Measurements from ENCODE around the gene LCNL1. TPM values are rescaled to one million over a fixed set of nuclear protein-coding genes. Genes with fewer than 3 reads are reported as not detected.
A peak's percentile ranks its signal among the peaks of the same experiment; 100 is the strongest.

The LCNL1 gene
- total RNA-seq, 1 donor from 2014 or later, result not detected

DNA sequence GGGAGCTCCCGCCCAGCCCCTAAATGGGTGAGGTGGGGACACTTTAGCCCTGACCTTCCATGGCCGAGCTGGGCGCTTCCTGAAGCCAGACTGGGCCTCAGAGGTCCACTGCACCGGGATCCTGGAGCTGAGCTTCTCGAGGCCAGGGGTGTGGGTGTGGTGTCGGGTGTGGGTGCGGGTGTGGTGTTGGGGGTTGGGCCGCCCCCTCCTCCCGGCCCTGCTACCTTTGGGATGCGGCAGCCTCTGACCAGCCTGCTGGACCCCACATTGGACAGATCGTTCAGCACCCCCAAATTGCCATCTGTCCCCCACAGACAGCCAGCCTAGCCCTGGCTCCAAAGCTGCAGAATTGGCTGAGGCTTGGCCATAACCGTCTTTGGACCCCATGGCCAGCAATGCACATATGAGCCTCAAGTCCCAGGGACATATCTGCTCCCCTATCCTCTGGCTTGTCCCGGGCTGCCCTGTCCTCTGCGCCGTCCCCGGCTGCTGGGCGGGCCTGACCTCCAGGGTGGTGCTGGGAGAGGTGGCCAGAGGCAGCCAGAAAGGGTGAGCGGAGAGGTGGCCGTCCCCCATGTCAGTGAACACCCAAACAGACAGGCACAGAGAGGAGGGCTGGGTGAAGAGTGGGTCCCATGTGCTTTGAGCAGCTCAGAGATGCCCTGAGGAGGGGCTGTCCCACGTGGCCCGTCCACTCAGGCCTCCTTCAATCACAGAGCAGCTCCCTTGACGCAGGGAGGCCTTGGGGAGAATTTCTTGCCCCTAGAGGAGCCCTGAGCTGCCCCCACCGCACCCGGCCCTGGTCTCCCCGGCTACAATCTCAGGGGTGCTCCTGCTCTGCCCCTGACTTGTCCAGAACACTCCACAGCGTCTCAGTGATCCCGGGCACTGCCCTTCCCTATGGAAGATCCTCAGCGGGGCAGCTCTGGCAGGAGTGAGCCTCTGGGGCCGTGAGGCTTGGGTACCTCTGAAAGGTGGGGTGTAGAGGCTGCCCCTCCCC, 8.9 kb upstream of the LCNL1 start:
- DNase-seq (ENCODE audit: low read depth in 2 of 2), result no peak

DNA sequence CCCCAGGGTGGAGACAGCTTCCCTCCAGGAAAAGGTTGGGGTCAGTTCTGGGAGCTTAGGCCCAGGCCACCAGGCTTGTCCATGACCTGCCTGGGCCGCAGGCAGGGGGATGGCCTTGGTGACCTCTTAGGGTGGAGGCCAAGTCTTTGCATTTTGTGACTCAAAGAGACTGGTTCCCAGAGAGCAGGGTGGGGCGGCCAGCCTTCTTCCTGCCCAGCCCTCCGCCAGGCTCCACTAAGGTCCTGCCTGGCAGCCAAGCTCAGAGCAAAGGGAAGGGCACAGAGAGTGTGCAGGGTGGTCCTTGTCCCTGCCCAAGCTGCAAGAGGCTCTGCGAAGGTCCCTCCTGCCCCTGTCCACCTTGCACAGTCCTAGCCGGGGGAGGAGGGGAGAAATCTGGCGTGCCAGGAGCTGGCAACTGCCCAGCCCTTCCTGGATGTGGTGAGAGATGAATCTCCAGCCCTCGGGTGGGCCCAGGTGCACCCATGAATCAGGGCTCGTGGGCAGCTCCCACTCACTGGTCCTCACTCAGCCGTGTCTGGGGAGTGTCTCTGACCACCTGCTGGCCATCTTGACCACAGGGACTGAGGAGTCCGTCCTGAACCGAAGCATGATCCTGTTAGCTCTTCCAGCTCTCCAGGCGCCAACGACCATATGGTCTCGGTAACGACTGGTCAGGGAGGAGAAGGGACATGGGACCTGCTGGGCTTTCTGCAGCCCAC, 7.8 kb upstream of the LCNL1 start:
- DNase-seq (ENCODE audit: low read depth in 2 of 2), result no peak

DNA sequence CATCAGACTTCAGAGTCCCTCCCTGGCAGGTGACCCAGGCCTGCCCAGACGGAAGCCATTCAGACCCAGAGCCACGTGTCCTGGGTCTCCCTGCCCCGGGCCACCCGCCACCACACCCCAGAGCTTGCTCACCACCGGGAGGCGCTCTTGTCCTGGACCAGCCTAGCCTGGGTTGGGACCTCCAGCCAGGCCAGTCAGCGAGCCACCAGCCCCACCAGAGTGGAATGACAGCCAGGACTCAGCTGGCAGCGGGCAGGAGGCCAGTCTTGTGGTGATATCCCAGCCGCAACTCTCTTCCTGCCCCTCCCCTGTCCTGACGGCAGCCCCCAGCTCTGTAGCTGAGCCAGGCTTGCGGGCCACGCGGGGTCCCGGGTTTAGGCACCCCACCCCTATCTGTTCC, 7.1 kb upstream of the LCNL1 start:
- DNase-seq (ENCODE audit: low read depth in 2 of 2), result peak; percentile 48 to 51

- no peak for DNase-seq (ENCODE audit: low read depth in 2 of 2)
Observed at GRCh38 chr9:136977223-136977622, 5.6 kb upstream of the LCNL1 start, which contains the start of gene PTGDS. TSS of gene PTGDS (plus strand) at chr9:136977504. CDS start at chr9:136977579, 75 bp downstream.

DNA sequence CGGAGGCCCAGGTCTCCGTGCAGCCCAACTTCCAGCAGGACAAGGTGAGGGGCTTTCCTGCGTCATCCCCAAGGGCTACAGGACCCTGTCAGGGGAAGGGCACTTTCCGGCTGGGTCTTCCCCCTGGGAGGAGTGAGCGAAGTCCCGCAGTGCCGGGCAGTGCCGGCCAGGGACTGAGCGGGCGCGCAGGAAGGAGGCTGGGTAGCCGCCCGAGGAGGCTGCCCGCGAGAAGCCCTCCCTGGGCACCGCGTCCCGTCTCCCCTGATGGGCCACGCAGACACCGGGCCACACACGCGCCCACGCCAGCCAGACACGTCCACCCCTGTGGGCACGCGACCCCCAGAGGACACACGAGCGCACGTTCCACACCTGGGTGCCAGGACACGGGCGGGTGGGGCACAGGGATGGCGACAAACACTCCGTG, 5.1 kb upstream of the LCNL1 start:
- no peak for DNase-seq (ENCODE audit: low read depth in 2 of 2)

DNA sequence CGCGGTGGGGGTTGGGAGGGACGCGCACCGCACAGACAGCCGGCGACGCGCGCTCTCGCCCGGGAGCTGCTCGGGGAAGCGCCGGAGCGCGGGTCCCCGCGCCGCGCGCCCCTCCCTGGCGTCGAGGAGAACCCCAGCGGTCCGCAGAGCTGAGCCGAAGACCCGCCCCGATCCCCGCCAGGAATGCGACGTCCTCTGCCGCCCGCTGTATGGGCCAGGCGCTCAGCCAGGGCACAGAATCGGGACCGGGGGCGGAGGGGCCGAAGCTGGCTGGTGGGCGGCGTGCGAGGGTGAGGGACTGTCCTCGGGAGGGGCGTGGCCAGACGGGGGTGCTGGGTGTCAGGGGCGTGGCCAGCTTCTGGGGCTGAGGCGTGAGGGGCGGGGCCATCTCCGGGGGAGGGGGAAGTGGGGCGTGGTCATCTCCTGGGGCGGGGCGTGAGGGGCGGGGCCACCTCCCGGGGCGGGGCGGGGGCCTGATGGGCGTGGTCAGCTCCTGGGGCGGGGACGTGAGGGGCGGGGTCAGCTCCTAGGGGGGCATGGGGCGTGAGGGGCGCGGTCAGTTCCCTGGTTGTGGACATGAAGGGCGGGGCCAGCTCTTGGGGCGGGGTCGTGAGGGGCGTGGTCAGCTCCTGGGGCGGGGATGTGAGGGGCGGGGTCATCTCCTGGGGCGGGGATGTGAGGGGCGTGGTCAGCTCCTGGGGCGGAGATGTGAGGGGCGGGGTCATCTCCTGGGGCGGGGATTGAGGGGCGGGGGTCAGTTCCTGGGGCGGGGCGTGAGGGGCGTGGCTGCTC, 4.5 kb upstream of the LCNL1 start:
- peak in 1 of 2 donors; percentile 62 for DNase-seq (ENCODE audit: low read depth in 2 of 2)

- DNase-seq (ENCODE audit: low read depth in 2 of 2), result no peak
Observed at GRCh38 chr9:136978865-136979544, 3.8 kb upstream of the LCNL1 start.

- no peak for DNase-seq (ENCODE audit: low read depth in 2 of 2)
Observed at GRCh38 chr9:136979769-136980587, 2.8 kb upstream of the LCNL1 start.

- DNase-seq (ENCODE audit: low read depth in 2 of 2), result no peak
Observed at GRCh38 chr9:136980669-136981478, 1.9 kb upstream of the LCNL1 start.

- DNase-seq (ENCODE audit: low read depth in 2 of 2), result peak; percentile 55
Observed at GRCh38 chr9:136981588-136982231, 1.1 kb upstream of the LCNL1 start.

DNA sequence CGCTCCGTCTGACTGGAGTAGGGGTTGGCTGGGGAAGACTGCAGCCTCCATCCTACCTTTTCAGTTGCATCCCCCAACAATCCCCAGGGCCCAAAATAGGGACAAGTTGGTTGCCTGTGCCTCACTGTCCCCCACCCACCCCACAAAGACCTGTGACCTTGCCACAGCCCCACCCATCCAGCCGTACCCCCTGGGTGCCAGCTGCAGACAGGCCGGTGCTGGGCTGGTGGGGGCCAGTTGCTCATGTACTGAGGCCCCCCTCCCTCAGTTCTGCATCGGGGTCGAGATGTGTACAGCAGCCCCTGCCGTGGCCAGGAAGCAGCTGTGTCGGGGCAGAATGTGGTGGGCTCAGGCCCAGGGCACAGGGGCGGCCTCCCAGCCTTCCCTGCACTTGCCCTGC, 374 bp downstream of the LCNL1 start:
- no peak for DNase-seq (ENCODE audit: low read depth in 2 of 2)

GRCh38 chr9:136983656-136984314, 992 bp downstream of the LCNL1 start:
- DNase-seq (ENCODE audit: low read depth in 2 of 2), result no peak

GRCh38 chr9:136984464-136985026, 1.8 kb downstream of the LCNL1 start:
- DNase-seq (ENCODE audit: low read depth in 2 of 2), result no peak

DNA sequence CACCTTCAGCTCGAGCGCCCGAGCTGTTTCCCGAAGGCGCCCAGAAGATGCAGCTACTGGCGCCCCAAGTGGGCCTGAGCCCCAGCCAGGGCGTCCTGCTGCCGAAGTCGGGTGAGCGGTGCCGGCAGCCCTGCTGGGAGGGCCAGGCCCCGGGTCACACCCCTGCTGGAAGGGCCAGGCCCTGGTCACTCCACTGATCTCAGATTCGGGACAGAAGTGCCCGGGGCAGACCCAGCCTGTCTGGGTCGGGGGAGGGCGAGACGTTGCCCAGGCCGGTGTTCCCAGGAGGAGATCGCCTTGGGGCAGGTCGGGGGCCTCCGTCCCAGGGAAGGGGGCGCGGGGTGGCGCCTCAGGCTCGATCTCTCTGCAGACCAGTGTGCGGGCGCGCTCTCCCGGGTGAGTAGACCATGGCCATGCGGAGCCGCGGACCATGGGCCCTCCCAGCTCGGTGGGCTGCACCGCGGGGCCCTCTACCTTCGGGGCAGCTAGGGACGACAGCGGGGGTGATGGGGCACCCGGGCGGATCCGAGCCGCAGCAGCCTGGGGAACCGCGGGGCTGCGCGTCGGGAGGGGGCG, 2.3 kb downstream of the LCNL1 start:
- no peak for DNase-seq (ENCODE audit: low read depth in 2 of 2)

- DNase-seq (ENCODE audit: low read depth in 2 of 2), result no peak
Observed at GRCh38 chr9:136985853-136986252, 3.1 kb downstream of the LCNL1 start.

GRCh38 chr9:136988872-136989271, 6.1 kb downstream of the LCNL1 start:
- DNase-seq (ENCODE audit: low read depth in 2 of 2), result no peak

GRCh38 chr9:136990242-136990911, 7.6 kb downstream of the LCNL1 start:
- peak in 1 of 2 donors; percentile 21 for DNase-seq (ENCODE audit: low read depth in 2 of 2)
